Measurements from ENCODE around the gene CBX6.

The CBX6 gene

GRCh38 chr22:38901111-38901641 is 29.2 kb upstream of the CBX6 start:
- ATAC-seq = no peak
- TF ChIP-seq TOX (CRISPR knock-in tag; IDR thresholded peaks at IDR 0.05; ENCODE audit: borderline replicate concordance) (no peak), ZFP30 (CRISPR knock-in tag; IDR thresholded peaks at IDR 0.05) (no peak), ZNF565 (CRISPR knock-in tag; conservative IDR thresholded peaks at IDR 0.05; ENCODE audit: low read depth) (no peak), ISL1 (CRISPR knock-in tag; IDR thresholded peaks at IDR 0.05) (no peak), OSR1 (CRISPR knock-in tag; IDR thresholded peaks at IDR 0.05) (no peak), ZNF70 (CRISPR knock-in tag; IDR thresholded peaks at IDR 0.05) (no peak), ZNF8 (CRISPR knock-in tag; IDR thresholded peaks at IDR 0.05) (no peak), CSDC2 (CRISPR knock-in tag; IDR thresholded peaks at IDR 0.05) (no peak), PPARA (CRISPR knock-in tag; IDR thresholded peaks at IDR 0.05; ENCODE audit: borderline replicate concordance) (no peak), BACH2 (CRISPR knock-in tag; IDR thresholded peaks at IDR 0.05; ENCODE audit: borderline replicate concordance) (no peak), ZC3H10 (CRISPR knock-in tag; IDR thresholded peaks at IDR 0.05) (no peak), ZFP3 (CRISPR knock-in tag; IDR thresholded peaks at IDR 0.05) (no peak), ARNTL (CRISPR knock-in tag; IDR thresholded peaks at IDR 0.05; ENCODE audit: borderline replicate concordance, low read depth) (no peak)
- TF ChIP-seq, protein P1, sequence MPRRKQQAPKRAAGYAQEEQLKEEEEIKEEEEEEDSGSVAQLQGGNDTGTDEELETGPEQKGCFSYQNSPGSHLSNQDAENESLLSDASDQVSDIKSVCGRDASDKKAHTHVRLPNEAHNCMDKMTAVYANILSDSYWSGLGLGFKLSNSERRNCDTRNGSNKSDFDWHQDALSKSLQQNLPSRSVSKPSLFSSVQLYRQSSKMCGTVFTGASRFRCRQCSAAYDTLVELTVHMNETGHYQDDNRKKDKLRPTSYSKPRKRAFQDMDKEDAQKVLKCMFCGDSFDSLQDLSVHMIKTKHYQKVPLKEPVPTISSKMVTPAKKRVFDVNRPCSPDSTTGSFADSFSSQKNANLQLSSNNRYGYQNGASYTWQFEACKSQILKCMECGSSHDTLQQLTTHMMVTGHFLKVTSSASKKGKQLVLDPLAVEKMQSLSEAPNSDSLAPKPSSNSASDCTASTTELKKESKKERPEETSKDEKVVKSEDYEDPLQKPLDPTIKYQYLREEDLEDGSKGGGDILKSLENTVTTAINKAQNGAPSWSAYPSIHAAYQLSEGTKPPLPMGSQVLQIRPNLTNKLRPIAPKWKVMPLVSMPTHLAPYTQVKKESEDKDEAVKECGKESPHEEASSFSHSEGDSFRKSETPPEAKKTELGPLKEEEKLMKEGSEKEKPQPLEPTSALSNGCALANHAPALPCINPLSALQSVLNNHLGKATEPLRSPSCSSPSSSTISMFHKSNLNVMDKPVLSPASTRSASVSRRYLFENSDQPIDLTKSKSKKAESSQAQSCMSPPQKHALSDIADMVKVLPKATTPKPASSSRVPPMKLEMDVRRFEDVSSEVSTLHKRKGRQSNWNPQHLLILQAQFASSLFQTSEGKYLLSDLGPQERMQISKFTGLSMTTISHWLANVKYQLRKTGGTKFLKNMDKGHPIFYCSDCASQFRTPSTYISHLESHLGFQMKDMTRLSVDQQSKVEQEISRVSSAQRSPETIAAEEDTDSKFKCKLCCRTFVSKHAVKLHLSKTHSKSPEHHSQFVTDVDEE (CRISPR knock-in tag; IDR thresholded peaks at IDR 0.05) = no peak
- TF ChIP-seq, protein P2, sequence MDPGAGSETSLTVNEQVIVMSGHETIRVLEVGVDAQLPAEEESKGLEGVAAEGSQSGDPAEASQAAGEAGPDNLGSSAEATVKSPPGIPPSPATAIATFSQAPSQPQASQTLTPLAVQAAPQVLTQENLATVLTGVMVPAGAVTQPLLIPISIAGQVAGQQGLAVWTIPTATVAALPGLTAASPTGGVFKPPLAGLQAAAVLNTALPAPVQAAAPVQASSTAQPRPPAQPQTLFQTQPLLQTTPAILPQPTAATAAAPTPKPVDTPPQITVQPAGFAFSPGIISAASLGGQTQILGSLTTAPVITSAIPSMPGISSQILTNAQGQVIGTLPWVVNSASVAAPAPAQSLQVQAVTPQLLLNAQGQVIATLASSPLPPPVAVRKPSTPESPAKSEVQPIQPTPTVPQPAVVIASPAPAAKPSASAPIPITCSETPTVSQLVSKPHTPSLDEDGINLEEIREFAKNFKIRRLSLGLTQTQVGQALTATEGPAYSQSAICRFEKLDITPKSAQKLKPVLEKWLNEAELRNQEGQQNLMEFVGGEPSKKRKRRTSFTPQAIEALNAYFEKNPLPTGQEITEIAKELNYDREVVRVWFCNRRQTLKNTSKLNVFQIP (CRISPR knock-in tag; IDR thresholded peaks at IDR 0.05; ENCODE audit: borderline replicate concordance, low read depth) = no peak

DNA sequence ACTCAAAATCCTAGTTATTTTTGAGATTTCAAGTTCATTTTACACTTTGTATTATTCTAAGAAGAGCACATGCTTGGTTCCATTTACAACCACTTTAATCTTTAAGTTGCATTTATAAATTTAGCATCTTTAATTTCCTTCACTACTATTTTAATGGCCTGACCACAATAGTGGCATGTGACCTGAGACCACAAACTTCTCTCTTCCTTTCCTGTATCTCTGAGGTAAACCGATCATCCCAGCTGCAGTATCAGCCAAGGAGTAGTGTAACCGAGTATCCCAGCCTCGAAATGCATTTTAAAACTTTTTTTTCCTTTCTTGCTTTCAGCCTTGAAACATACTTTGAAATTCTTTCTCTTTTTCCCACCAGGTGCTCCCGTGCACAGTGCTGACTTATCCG is 28.7 kb upstream of the CBX6 start:
- no peak for ATAC-seq
- TF ChIP-seq ZNF8 (CRISPR knock-in tag; IDR thresholded peaks at IDR 0.05) (no peak), BACH2 (CRISPR knock-in tag; IDR thresholded peaks at IDR 0.05; ENCODE audit: borderline replicate concordance) (no peak), ZNF70 (CRISPR knock-in tag; IDR thresholded peaks at IDR 0.05) (no peak), CSDC2 (CRISPR knock-in tag; IDR thresholded peaks at IDR 0.05) (no peak), TCF4 (CRISPR knock-in tag; IDR thresholded peaks at IDR 0.05; ENCODE audit: borderline replicate concordance) (no peak), SNAI2 (CRISPR knock-in tag; IDR thresholded peaks at IDR 0.05) (no peak), ZNF565 (CRISPR knock-in tag; conservative IDR thresholded peaks at IDR 0.05; ENCODE audit: low read depth) (no peak), ISL1 (CRISPR knock-in tag; IDR thresholded peaks at IDR 0.05) (no peak), GLIS3 (CRISPR knock-in tag; IDR thresholded peaks at IDR 0.05) (no peak), ESRRG (CRISPR knock-in tag; IDR thresholded peaks at IDR 0.05) (no peak), ZFP3 (CRISPR knock-in tag; IDR thresholded peaks at IDR 0.05) (no peak), ZC3H10 (CRISPR knock-in tag; IDR thresholded peaks at IDR 0.05) (no peak), TOX (CRISPR knock-in tag; IDR thresholded peaks at IDR 0.05; ENCODE audit: borderline replicate concordance) (no peak), ARNTL (CRISPR knock-in tag; IDR thresholded peaks at IDR 0.05; ENCODE audit: borderline replicate concordance, low read depth) (no peak)
- TF ChIP-seq, protein P3, sequence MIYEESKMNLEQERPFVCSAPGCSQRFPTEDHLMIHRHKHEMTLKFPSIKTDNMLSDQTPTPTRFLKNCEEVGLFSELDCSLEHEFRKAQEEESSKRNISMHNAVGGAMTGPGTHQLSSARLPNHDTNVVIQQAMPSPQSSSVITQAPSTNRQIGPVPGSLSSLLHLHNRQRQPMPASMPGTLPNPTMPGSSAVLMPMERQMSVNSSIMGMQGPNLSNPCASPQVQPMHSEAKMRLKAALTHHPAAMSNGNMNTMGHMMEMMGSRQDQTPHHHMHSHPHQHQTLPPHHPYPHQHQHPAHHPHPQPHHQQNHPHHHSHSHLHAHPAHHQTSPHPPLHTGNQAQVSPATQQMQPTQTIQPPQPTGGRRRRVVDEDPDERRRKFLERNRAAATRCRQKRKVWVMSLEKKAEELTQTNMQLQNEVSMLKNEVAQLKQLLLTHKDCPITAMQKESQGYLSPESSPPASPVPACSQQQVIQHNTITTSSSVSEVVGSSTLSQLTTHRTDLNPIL (CRISPR knock-in tag; IDR thresholded peaks at IDR 0.05; ENCODE audit: low read depth) = no peak
- TF ChIP-seq, protein P2 (CRISPR knock-in tag; IDR thresholded peaks at IDR 0.05; ENCODE audit: borderline replicate concordance, low read depth) = no peak
- TF ChIP-seq, protein P4, sequence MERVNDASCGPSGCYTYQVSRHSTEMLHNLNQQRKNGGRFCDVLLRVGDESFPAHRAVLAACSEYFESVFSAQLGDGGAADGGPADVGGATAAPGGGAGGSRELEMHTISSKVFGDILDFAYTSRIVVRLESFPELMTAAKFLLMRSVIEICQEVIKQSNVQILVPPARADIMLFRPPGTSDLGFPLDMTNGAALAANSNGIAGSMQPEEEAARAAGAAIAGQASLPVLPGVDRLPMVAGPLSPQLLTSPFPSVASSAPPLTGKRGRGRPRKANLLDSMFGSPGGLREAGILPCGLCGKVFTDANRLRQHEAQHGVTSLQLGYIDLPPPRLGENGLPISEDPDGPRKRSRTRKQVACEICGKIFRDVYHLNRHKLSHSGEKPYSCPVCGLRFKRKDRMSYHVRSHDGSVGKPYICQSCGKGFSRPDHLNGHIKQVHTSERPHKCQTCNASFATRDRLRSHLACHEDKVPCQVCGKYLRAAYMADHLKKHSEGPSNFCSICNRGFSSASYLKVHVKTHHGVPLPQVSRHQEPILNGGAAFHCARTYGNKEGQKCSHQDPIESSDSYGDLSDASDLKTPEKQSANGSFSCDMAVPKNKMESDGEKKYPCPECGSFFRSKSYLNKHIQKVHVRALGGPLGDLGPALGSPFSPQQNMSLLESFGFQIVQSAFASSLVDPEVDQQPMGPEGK (CRISPR knock-in tag; IDR thresholded peaks at IDR 0.05; ENCODE audit: borderline replicate concordance) = no peak
